Measurements from ENCODE around the gene PLPPR2. TPM values are rescaled to one million over a fixed set of nuclear protein-coding genes. Genes with fewer than 3 reads are reported as not detected.

Gene PLPPR2
- total and polyA plus RNA-seq, 7 donors, result 4.3 to 33.6 (median 20.8) TPM

DNA sequence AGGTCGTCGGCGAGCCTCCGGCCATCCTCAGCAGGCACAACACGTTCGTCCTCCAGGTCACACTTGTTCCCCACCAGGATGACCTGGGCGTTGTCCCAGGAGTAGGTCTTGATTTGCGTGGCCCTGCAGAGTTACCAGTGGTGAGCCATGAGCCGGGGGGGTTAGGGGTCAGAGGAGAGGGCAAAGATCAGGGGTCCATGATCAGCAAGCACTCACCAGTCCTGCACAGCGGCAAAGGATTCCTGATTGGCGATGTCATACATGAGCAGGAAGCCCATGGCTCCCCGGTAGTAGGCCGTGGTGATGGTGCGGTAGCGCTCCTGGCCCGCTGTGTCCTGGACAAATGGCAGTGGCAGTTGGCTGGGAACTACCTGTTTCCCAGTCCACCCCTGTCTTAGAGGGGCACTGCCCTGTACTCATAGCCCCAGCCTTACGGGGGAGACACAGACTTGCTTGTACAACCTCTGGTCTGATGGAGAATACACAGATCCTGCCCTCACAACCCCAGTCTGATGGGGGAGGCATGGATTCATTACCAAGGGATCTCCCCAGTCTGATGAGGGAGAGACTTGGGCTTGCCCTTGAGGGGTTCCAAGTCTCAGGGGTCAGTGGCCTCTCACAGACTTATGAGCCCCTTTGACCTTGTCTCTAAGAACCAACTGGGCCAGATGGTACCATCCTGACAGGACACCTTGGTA, 19.6 kb upstream of the PLPPR2 start:
- WGBS, 3 donors, result 94% methylated on average over 17 of the region's 17 CpGs
- H3K36me3 ChIP-seq (ENCODE audit: insufficient read depth in 1 of 2, low read depth in 1 of 2), result peaks cover 4 to 65% of the 10 kb centered on the region in 2 donors
- H3K9me3 ChIP-seq, result no peaks in the 10 kb centered on the region
- intact Hi-C loops (cut with DNase I), result no loop called here
- TF ChIP-seq, protein P1, sequence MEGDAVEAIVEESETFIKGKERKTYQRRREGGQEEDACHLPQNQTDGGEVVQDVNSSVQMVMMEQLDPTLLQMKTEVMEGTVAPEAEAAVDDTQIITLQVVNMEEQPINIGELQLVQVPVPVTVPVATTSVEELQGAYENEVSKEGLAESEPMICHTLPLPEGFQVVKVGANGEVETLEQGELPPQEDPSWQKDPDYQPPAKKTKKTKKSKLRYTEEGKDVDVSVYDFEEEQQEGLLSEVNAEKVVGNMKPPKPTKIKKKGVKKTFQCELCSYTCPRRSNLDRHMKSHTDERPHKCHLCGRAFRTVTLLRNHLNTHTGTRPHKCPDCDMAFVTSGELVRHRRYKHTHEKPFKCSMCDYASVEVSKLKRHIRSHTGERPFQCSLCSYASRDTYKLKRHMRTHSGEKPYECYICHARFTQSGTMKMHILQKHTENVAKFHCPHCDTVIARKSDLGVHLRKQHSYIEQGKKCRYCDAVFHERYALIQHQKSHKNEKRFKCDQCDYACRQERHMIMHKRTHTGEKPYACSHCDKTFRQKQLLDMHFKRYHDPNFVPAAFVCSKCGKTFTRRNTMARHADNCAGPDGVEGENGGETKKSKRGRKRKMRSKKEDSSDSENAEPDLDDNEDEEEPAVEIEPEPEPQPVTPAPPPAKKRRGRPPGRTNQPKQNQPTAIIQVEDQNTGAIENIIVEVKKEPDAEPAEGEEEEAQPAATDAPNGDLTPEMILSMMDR (IDR thresholded peaks at IDR 0.05), result no peak
- H3K27me3 ChIP-seq (ENCODE audit: insufficient read depth in 3 of 3, low read length in 2 of 3), result no peaks in the 10 kb centered on the region
- no peak overlapping the region for H3K4me3 ChIP-seq
- no peaks in the 10 kb centered on the region for H3K4me1 ChIP-seq
- H3K27ac ChIP-seq, result no peak overlapping the region
- ATAC-seq (no peak), DNase-seq (no peak)

DNA sequence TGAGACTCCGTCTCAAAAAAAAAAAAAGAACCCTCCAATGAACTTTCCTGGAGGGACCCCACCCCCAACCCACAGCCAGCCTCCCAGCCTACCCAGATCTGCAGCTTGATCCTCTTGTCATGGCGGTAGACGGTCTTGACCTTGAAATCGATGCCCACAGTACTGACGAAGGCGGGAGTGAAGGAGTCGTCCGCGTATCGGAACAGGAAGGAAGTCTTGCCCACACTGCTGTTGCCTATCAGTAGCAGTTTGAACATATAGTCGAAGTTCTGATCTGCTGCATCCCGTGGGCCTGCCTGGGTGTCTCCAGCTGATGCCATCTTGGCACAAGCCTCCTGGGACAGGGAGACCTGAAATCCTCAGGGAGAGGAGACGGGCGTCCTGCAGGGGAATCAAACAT, 18.2 kb upstream of the PLPPR2 start:
- Histone ChIP-seq H3K9me3 (no peaks in the 10 kb centered on the region), H3K36me3 (ENCODE audit: insufficient read depth in 1 of 2, low read depth in 1 of 2) (peaks cover 4 to 59% of the 10 kb centered on the region in 2 donors), H3K27me3 (ENCODE audit: insufficient read depth in 3 of 3, low read length in 2 of 3) (no peaks in the 10 kb centered on the region), H3K27ac (no peak overlapping the region), H3K4me1 (no peaks in the 10 kb centered on the region), H3K4me3 (no peak overlapping the region)
- TF ChIP-seq, protein P1 (IDR thresholded peaks at IDR 0.05), result no peak
- no peak for ATAC-seq
- intact Hi-C loops (cut with DNase I), result no loop called here
- 80 to 81% (median 80%) methylated on average over 13 to 14 of the region's 14 CpGs for WGBS, 3 donors
- DNase-seq, result no peak

DNA sequence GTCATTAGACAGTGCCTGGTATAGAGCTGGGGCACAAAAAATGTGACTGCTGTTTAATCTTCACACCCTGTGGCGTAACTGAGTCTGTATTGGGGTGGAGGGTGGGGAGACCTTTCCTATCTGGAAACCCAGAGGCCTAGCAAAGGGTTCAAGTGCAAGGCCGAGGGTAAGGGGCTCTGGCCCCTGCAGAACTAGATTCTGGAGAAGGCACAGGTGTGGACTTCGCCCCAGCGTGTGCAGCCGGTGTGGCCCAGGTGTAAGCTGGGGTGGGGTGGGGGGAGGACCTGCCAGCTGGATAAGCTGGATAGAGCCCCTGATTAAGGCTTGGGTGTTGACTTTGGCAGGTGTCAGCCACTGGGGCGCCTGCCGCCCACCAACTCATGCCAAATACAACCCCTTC, 17.1 kb upstream of the PLPPR2 start:
- H3K27ac ChIP-seq, result no peak overlapping the region
- DNase-seq, result no peak

GRCh38 chr19:11338569-11339253, 16.5 kb upstream of the PLPPR2 start:
- DNase-seq (no peak), ATAC-seq (peak in 3 of 4 donors; percentile 7 to 21 (median 8))
- Histone ChIP-seq H3K36me3 (ENCODE audit: insufficient read depth in 1 of 2, low read depth in 1 of 2) (peaks cover 4 to 57% of the 10 kb centered on the region in 2 donors), H3K27ac (peak overlapping the region; percentile 63), H3K27me3 (ENCODE audit: insufficient read depth in 3 of 3, low read length in 2 of 3) (no peaks in the 10 kb centered on the region), H3K4me1 (no peaks in the 10 kb centered on the region), H3K4me3 (peak overlapping the region; percentile 69), H3K9me3 (no peaks in the 10 kb centered on the region)
- TF ChIP-seq, protein P1 (IDR thresholded peaks at IDR 0.05), result no peak
- intact Hi-C loops (cut with DNase I), result no loop called here
- 49 to 50% (median 49%) methylated on average over 18 to 21 of the region's 21 CpGs for WGBS, 3 donors

More for the DNA sequence above, 17.1 kb upstream of the PLPPR2 start:
- intact Hi-C loops (cut with DNase I), result no loop called here
- 92 to 95% (median 94%) methylated on average over 7 of the region's 7 CpGs for WGBS, 3 donors
- Histone ChIP-seq H3K9me3 (no peaks in the 10 kb centered on the region), H3K4me1 (no peaks in the 10 kb centered on the region), H3K27me3 (ENCODE audit: insufficient read depth in 3 of 3, low read length in 2 of 3) (no peaks in the 10 kb centered on the region), H3K4me3 (peak overlapping the region; percentile 69), H3K36me3 (ENCODE audit: insufficient read depth in 1 of 2, low read depth in 1 of 2) (peaks cover 4 to 59% of the 10 kb centered on the region in 2 donors)
- TF ChIP-seq, protein P1 (IDR thresholded peaks at IDR 0.05), result no peak
- ATAC-seq, result no peak

Measured in psoas muscle (tissue), 8 donors.